T-helper 1 cell (primary cell): ENCODE data around the gene IGF2R.

Experiments used
- DNase-seq, 5 donors: peaks; one replicate each; pipeline ENCODE4 v3.0.0-alpha.2; 2012 to 2020

The IGF2R gene

DNA sequence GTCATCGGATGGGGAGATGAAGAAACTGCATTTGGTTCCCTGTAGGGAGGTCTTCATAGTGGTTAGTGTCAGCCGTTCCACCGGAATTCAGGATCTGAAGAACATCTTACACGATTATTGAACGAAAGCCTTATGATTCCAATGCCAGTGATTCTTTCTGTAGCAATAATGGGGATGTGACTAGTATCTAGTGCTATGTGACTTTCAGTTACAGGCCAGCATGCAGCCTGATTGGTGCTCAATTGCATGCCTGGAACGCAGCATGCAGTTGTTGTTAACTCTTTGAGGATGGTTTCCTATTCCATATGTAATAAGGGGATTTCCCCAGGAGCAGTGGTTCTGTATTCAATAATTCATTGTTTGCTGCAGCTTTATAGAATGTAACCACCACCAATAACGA lies 81.1 kb downstream of the IGF2R start:
- no peak for DNase-seq

DNA sequence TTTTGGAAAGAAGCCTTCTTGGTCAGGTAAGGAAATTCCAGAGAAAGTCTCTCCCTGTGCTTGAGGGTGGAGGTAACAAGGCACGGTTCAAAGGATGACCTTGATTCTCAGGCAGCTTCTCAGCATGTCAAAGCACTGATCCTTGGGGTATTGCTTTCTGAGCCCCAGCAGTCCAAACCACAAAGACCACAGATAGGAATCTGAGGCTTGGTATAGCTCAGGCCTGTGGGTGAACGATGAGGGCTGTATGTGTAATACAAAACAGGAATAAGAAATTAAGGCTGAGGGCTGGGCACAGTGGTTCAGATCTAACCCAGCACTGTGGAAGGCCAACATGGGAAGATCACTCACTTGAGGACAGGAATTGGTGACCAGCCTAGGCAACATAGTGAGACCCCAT lies 82.5 kb downstream of the IGF2R start:
- DNase-seq: peak in 1 of 5 donors; percentile 30

DNA sequence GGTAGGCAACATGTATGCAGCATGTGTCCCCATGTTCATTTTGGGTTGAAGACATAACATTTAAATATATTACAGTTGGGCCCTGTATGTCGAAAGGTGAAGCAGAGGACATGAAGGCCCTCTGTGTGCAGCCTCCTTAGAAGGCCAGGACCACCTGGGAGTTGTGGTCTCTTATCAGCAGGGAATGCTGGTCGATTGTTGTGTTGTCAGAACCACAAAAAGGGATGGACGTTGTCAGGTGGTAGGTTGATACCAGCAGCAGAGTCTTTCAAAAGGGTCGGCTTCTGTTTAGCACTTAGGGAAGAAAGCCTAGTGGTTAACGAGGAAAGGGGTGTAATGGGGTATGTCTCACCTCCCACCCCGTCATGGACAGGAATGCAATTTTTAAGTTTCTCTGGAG lies 85.4 kb downstream of the IGF2R start:
- no peak for DNase-seq

DNA sequence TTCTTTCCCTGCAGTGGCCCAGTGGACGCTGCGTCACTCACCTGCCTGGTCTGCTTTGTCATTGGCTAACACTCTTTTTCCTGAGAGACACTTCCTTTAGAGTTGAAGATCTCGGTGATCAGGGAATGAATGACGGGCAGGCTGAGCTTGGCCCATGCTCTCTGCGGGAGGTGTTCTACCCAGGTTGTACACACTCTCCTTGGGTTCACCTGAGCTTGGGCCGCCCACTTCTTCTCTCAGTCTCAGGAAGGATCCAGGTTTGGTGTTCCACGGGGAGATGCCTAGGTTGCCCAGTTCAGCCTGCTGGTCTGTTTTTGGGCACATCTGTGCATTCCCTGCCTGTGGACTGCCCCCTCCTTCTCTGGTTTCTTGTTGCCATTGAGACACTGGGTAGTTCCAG lies 86.0 kb downstream of the IGF2R start:
- DNase-seq: no peak

DNA sequence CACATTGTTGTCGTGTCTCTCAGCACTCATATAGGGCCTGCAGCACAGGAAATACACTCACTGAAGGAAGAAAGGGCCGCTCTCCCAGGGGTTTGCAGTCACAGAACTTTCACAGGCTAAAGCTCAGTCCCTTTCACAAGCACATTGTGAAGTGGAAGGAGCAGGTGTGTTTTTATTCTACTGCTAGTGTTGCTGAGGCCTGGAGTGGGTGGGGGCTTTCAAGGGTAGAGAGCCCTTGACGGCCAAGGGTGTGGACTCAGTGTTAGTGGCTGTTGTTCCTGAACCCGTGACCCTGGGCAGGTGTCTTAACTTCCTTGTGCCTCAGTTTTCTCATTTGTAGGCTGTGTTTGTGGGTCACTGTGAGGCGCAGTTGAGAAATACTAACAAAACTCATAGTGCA lies 86.5 kb downstream of the IGF2R start:
- no peak for DNase-seq

DNA sequence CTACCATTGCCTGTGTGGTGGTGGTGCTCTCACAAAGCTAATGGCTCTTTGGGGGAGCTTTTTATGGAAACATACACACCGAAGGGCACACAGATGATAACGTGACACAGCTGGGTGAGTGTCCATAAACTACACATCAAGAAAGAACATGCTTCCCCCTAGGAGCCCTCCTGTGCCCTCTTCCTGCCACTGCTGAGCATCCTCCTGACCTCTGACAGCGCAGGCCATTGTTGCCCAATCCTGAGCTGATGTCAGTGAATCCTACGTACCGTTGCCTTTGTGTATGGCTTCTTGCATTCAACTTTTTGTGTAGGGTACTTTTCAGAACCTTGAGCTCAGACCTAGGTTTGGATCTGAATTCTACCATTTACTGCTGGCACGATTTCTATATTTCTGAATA lies 86.9 kb downstream of the IGF2R start:
- no peak for DNase-seq

DNA sequence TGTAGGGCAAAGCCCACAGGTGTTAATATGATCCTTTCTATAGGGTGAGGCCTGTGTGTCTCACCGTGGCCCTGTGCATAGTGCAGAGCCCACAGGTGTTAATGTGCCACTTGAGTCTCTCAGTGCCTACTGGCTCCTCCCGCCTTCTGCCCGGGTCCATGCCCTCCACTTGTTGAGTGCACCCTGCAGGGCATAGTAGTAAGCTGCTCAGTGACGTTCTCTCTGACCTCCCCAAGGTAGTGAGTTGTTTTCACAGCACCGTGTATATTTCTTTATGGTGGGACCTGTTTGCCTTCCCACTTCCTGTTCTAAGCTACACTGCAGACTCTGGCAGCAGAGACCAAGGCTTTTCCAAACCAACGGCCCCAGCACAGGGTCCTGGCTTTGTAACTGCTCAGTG lies 88.2 kb downstream of the IGF2R start:
- DNase-seq: no peak

DNA sequence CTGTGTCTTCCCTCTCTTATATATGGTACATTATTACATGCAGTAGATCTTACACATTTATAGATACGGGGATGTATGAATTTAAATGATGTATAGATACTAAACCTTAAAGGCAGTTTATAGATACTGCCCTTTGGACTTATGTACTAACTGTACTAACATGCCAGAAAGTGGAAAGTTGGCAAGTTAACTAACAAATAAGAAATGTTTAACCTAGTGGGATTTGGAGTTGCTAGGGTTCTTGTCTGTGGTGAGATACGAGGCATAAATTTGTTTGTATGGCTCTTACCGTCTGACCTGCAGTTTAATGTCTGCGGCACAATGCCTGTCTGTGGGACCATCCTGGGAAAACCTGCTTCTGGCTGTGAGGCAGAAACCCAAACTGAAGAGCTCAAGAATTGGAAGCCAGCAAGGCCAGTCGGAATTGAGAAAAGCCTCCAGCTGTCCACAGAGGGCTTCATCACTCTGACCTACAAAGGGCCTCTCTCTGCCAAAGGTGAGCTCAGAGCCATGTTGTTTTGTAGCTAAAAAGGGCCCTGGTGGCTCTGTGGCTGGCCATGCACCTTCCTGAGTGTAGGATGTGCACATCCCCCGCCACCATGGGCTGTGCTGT lies 89.8 kb downstream of the IGF2R start:
- DNase-seq: no peak

DNA sequence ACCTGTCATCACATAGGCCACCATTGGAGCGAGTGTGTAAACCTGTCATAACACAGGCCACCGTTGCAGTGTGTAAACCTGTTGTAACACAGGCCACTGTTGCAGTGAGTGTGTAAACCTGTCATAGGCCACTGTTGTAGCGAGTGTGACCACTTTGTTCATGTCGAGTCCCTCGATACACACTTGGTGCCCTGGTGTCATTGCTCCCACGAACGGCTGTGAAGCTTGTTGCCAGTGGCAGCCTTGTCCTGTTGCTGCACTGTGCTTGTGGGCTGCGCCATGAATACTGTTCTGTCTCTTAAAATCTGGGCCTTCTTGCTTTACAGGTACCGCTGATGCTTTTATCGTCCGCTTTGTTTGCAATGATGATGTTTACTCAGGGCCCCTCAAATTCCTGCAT lies 91.3 kb downstream of the IGF2R start:
- DNase-seq: no peak

DNA sequence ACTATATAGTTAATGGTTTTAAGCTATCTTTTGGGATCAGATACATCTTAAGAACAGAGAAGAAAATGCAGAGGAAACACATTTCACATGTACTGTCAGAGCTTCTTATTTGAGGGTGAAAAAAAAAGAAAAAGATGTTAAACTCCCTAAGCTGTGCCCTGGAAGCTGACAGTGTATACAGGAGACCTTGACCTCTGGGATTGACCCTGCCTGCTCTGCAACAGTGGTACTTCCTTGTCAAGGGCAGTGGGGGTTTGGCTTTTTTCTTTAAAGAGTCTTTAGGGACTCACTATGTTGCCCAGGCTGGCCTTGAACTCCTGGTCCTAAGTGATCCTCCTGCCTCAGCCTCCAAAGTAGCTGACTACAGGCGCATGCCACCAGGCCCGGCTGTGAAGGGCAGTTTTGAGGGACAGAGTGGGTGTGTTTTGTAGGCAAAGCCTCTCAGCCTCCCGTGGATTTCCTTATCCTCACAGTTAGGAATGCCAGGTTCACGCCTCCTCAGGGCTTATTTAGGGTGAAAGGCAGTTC lies 92.1 kb downstream of the IGF2R start:
- DNase-seq: no peak

DNA sequence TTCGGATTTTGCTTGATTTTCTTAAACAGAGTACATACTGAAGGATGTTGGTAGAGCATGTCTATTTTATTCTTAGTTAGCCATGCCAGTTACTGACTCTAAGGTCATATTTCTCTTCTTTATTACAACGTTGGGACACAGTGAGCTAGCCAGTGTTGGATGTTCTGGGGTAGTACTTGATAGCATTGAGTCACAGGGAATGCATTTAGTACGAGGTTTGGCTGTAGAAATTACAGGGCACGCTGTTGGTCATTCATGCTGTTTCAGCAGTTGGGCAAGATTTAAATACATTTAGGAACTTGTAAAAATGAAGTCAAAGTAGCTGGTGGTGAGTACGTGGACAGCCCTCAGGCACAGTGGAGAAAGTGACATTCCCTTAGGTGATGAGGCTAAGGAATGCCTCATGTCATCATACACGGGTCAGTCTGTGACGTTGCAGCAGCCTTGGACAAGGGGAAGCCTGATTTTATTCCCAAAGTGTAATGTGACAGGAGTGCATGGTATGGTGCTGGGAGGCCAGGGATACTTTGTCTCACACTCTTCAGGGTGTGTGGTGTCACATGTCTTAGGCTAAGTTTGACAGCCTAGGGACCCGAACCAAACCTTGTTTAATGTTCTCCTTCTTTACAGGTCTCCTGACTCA lies 95.0 kb downstream of the IGF2R start:
- DNase-seq: no peak

DNA sequence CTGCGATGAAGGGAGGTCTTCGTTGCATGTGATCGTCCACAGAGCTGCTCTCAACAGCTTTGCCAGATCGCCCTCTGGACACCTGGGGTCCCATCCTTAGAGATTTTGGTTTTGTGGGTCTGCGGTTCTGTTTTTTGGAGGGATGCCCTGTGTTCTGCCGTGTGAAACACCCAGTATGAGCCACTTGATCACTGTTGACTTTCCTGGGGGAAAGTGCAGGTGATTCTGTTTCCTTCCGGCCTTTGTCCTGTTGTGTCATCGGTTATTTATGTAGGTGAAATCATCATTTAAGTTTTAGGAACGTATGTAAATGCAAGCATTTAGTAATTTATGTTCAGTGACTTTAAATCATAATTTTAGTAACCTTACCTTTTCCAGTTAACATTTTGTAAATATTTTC lies 96.3 kb downstream of the IGF2R start:
- no peak for DNase-seq

DNA sequence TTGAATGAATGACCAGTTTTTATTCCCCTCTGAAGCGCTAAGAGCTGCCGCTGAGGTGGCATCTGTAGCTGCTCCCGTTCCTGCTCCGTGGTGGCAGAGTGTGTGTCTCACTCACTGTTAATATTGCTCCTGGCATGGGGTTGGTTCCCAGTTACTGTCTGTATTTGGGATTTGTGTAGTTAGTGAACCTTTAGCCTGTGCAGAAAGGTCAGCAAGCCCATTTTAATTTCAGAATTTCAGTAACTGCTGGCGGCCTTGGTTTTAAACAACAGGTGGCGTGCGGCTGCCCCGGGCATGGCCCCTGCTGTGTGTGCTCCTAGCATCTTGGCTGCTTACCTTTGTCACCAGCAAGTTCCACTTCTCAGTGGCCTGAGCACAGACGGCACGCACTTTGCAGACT lies 98.7 kb downstream of the IGF2R start:
- no peak for DNase-seq

DNA sequence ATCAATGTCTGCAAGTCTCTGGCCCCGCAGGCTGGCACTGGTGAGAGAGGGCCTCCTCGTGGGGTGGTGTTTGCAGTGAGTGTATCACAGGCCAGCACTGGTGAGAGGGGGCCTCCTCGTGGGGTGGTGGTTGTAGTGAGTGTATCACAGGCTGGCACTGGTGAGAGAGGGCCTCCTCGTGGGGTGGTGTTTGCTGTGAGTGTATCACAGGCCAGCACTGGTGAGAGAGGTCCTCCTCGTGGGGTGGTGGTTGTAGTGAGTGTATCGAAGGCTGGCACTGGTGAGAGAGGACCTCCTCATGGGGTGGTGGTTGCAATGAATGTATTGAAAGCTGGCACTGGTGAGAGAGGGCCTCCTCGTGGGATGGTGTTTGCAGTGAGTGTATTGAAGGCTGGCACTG lies 99.5 kb downstream of the IGF2R start:
- DNase-seq: no peak

DNA sequence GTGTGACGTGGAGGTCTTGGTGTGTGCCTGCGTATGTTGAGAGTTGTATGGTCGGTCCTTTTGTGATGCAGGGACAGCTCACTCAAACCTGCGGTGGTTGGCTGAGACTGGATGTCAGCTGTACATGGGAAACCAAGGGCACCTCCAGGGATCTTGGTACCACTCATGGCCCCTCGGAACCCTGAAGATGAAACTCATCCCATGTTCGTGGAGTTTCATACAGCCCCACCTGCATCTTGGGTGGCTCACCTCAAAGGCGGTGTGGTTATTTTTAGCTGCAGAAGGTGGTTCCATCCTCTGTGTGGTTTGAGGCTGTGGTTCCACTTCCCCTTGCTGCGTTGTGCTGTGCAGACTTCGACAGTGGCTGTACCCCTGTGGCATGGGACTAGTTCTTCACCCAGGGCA lies 100.2 kb downstream of the IGF2R start:
- DNase-seq: peak in 1 of 5 donors; percentile 64

DNA sequence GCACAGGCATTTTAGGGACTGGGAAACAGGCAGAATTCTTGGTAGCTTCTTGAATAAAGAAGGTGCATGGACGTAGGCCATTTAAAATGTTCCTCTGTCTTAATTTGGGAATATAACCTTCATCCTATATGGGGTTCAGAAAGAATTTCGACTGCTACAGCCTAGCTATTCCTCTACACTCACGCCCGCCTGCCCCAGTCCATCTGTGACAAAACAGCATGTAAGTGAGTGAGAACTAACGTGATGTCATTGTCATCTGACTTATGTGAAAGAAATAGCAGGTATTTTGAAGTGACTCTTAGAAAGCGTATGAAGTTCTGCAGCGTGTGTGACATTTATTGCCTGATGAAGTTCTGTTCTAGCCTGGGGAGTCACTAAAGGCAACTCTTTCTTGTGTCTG lies 100.6 kb downstream of the IGF2R start:
- no peak for DNase-seq

DNA sequence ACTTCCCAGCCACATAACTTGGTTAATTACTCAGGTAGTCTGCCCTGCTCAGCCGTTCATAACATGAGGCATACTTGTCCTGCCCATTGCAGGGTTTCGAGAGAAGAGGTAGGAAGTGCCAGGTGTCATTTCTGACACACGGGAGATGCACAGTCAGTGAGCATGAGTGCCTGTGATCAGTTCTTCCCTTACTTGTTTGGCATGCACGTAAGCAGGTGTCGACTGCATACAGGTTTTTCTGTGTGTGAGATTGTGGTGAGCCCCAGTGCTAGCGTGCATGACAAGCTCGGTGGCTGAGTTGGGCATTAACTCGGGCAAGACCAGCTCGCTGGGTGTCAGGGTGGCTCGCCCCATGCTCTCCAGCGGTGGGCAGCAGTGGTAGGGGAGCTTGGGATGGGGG lies 101.5 kb downstream of the IGF2R start:
- DNase-seq: no peak

DNA sequence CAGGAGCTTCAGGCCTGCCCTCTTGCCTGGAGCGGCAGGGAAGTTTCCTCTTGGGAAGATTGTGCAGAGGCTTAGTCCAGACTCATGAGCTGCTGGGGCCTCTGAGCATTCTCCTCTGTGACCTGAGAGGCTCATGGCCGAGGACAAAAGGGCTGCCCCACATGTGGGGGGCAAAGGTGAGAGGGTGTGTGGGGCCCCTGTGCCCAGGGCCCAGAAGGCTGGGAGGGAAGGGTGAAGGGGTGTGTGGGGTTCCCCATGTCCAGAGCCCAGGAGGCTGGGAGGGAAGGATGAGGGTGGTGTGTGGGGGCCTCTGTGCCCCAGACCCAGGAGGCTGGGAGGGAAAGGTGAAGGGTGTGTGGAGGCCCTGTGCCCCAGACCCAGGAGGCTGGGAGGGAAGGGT lies 101.9 kb downstream of the IGF2R start:
- no peak for DNase-seq

DNA sequence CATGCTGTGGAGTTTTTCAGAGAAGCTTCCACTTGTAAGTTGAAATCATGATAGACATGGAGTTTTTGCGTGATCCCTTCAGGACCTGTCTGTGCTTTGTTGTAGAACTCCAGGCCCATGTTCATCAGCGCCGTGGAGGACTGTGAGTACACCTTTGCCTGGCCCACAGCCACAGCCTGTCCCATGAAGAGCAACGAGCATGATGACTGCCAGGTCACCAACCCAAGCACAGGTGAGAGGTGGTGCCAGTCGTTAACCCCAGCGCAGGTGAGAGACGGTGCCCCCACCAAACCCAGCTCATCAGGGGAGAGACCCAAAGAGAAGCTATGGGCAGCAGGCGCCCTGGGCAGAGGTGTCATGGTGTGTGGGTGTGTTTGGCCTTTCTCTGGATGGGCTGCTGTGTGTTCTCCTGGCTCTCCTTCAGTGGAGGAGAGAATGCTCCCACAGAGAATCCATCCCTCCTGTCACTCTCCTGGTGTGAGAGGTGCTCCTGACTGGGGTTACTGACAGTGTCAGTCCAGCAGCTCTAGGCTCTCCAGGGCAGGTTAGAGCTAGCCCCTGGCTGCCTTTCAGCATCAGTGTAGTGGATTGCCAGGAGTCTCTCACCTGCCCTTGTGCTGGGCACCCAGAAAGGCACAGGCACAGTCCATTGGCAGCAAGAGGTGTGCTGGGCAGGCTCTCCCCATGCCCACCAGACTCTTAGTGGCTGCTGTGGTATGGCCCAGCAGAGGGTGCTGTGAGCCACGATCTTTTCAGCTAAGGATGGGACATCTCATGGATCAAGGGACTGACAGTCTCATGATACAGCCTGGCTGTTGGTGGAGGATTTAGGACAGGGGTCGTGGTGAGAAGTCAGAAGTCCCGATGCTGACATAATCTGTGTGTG lies 103.2 kb downstream of the IGF2R start:
- no peak for DNase-seq

DNA sequence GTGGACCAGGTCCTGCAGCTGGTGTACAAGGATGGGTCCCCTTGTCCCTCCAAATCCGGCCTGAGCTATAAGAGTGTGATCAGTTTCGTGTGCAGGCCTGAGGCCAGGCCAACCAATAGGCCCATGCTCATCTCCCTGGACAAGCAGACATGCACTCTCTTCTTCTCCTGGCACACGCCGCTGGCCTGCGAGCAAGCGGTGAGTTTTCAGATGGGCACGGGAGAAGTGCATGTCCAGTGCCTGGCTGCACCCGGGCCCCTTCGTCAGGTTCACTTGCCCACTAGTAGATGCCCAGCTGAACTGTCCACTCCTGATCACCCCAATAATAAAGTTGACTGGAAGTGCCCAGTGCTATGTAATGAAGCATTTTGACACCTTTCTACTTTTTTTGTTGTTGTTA lies 104.4 kb downstream of the IGF2R start:
- no peak for DNase-seq

DNA sequence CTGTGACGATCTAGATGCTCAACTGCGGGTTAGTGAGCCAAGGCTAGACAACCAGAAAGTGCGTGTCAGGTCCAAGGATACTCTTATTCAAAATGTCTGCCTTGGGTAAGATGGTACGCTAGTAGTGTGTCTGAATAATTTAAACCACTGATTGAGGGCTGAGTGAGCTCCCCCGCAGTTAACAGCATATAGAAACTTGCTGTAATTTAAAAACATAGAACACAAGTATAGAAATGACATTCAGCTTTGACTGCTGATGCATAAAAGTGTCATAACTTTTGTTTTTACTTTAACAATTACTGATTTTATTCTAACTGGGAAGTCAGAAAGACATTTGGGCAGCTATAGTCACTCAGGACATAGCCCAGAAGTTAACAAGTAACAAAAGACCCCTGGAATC lies 107.1 kb downstream of the IGF2R start:
- DNase-seq: no peak

DNA sequence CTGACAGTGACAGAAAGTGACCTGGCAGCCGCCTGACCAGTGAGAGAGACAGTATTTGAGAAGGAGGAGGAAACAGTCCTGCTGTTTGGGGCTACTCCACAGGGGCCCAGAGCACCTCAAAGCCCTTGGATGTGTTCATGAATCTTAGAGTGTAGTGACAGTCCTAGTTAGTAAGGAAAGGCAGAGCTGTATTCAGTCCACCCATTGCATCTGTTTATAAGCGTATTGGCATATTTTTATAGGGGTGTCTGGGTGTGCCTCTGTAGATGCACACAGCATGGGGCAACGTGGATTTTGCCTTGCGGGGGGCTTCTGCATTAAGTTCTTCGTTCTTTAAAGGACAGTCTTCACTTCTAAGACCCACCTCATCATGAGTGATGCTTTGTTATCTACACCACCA lies 108.1 kb downstream of the IGF2R start:
- no peak for DNase-seq

DNA sequence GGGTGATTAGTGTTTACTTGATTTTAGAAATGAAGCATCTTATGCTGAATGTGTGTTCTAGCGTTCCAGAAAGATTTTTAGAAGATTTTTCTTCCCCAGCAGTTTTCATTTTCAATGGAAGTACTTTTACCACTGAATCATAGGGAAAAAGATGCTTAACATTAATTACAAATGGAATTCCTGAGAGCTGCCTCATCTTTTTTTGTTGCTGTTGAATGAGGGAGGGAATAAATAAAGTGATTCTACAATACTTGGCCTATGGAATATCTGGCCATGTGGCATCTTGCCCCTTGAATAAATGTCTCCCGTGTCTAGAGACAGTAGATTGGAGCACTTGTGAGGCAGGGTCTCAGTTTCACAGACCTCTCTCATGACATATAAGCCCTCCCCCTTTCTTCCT lies 108.6 kb downstream of the IGF2R start:
- DNase-seq: no peak
